OCI-M2 (cell line): ENCODE measurements around the gene RIT1.
A peak's percentile ranks its signal among the peaks of the same experiment; 100 is the strongest.

Source experiments
- DNase-seq: peaks from one replicate; lab custom pipeline; 2025; ENCODE audit not compliant: unreplicated experiment; lab: John Stamatoyannopoulos, UW

The RIT1 gene

DNA sequence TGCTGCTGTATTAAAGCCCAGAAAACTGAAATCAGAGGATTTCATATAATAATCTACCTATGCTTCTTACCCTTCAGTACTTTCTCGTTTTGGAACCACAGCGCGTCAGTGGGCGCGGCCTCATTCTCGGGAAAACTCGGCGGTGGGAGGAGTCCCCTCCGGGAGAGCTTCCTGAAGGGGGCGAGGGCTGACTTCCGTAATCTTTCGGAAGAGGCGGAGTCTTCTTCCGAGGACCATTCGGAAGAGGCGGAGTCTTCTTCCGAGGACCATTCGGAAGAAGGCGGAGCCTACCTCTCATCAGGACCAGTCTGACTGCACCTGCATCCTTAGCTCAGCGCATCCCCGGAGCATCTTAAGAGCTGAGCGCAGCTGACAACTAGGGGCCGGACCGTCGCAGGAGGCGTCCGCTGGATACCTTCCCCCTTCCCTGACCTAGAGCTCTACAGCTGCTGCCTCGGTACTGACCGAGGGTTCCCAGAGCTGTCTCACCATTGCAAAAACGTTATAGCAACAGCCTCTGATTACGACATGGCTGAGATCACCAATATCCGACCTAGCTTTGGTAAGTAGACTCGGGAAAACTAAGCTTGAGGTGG lies 51.8 kb downstream of the RIT1 start, which contains the start of gene SYT11:
Gene SYT11 (plus strand): TSS at position 334 of the 596 bp plus-strand sequence. CDS start 195 bp downstream, at position 529.
- peak; percentile 17 for DNase-seq

- DNase-seq: no peak
Measured at GRCh38 chr1:155858800-155859233, 52.3 kb downstream of the RIT1 start.

GRCh38 chr1:155856975-155857930 lies 53.9 kb downstream of the RIT1 start, which contains the start of gene GON4L:
GON4L (minus strand) TSS chr1:155857214; CDS start chr1:155853780, 3,434 bp downstream.
- DNase-seq: peak; percentile 31

GRCh38 chr1:155856257-155856974 lies 54.7 kb downstream of the RIT1 start:
- DNase-seq: no peak

DNA sequence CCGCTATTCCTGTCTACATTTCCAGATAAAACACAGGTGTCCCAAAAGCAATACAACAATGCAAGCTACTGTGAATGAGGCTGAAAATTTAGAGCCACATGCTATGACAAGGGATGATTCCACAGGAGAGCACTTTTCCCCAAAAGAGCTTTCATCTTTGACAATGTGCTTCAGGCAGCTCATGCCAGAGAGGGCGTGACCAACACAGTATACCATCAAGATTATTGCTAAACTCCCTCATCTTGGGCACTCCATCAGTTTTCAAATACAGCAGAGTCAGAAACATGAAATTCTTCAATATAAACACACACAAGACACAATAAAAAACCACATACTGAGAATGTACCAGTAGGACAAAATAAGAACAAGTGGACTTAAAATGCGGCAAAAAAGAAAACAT lies 60.8 kb downstream of the RIT1 start:
- DNase-seq: no peak

- no peak for DNase-seq
Measured at GRCh38 chr1:155847823-155848529, 63.2 kb downstream of the RIT1 start.
